ENCODE results near the gene ANKRD12.

The ANKRD12 gene

GRCh38 chr18:9133225-9133624 lies 3.4 kb upstream of the ANKRD12 start:
- no peak overlapping the region for H3K4me3 ChIP-seq (ENCODE audit: low read depth, low read length)
- no peak for DNase-seq (ENCODE audit: low read depth)
- TF ChIP-seq CTCF (IDR thresholded peaks at IDR 0.05; ENCODE audit: insufficient read depth, low read depth, low read length, missing control alignments): no peak

DNA sequence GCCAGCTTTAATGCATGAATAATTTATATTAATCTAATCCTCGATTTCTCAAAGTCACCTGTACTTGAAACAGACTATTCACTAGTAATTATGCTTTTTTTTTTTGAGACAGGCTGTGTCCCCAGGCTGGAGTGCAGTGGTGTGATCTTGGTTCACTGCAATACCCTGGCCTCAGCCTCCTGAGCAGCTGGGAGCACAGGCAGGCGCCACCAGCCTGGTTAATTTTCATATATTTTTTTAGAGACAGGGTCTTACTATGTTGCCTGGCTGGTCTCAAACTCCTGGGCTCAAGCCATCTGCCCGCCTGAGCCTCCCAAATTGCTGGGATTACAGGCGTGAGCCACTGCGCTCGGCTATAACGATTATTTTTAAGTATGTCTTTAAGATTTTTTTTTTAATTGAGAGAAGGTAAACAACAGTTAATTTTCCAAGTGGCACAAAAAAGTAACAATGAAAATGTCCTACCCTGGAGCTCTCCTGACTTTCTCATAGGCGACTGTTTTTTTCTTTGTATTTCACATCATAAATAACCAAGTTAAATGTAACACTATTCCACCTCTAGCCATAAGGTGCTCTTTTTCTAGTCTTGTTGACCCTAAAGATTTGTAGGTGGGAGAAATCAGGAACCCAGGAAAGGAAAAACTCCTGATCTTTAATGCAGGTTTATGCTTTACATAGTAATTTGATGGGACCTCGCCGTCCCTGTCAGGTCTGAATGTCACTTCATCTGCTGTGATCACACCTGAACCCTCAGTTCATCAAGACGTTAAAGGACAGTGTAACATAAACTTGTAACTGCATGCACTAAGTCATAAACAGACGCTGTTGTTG lies 1.3 kb upstream of the ANKRD12 start:
- no peak for TF ChIP-seq CTCF (IDR thresholded peaks at IDR 0.05; ENCODE audit: insufficient read depth, low read depth, low read length, missing control alignments)
- peak overlapping the region; percentile 80 for H3K4me3 ChIP-seq (ENCODE audit: low read depth, low read length)
- DNase-seq (ENCODE audit: low read depth): no peak

DNA sequence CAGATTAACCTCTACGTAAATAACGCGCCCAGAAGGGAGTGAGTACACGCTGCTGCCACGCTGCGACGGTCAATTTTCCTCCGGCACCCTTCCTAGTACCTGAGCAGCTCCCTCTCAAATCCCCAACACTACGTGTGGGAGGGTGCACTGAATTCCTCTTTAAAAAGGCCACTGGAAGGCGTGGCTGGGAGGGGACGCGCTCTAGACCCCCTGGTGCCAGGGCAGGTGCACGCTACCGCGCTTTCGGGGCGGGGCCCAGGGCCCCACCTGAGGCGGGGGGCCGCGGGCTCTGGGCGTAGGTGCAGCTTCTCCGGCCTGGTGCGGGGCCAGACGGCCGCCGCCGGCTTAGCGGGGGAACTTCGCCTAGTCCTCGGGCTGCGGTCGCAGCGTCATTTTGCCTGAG lies 668 bp upstream of the ANKRD12 start:
- peak; percentile 56 for DNase-seq (ENCODE audit: low read depth)
- TF ChIP-seq CTCF (IDR thresholded peaks at IDR 0.05; ENCODE audit: insufficient read depth, low read depth, low read length, missing control alignments): no peak
- peak overlapping the region; percentile 80 for H3K4me3 ChIP-seq (ENCODE audit: low read depth, low read length)

GRCh38 chr18:9137168-9138066 lies 836 bp downstream of the ANKRD12 start:
- H3K4me3 ChIP-seq (ENCODE audit: low read depth, low read length): peak overlapping the region; percentile 81
- no peak for TF ChIP-seq CTCF (IDR thresholded peaks at IDR 0.05; ENCODE audit: insufficient read depth, low read depth, low read length, missing control alignments)
- peak; percentile 90 for DNase-seq (ENCODE audit: low read depth)

DNA sequence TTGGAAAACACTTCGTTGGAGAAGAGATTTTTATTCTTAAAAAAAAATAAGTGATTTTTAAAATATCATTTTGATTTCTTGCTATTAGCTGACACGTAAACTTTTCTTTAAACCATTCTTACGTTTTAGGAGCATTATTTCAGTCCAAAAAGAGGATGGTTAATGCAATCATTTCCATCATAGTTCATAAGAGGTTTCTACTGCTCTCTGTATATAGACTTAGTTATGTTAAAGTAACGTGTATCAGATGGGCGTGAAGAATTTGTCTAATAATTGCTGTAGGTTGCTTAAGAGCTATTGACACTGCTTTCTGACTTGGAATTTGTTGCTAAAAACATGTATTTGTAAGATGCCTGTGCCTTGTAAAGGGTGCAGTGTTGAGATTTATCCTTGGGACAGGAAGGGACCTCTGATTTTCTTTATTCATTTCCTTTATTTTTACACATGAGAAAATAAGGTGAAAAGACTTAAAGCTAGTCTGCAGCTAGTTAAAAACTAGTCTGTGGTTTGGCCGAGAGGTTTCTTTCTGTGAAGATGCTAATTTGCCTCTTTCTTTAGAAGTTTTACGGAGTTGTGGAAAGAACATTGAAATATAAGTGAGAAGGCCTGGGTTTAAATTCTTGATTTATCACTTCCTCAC lies 2.9 kb downstream of the ANKRD12 start:
- no peak for TF ChIP-seq CTCF (IDR thresholded peaks at IDR 0.05; ENCODE audit: insufficient read depth, low read depth, low read length, missing control alignments)
- peak overlapping the region; percentile 81 for H3K4me3 ChIP-seq (ENCODE audit: low read depth, low read length)
- peak; percentile 37 for DNase-seq (ENCODE audit: low read depth)

DNA sequence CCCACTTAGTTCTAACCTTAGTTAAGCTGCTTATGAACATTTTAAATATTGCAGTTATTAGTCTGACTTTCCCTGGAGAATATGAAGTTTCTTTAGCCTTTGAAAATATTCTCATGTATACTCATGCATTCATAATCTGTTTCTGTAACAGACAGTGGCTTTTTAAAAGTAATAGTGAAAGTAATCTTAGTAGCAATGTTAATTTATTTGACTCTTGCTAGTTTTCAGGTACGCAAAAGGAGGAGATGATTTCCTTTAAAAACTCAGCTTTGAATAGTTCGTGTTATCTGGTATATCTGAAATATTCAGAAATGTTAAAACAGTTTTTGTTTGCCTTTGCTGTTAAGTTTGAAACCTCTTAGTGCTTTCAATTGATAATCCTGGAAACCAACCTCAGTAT lies 3.8 kb downstream of the ANKRD12 start:
- peak overlapping the region; percentile 81 for H3K4me3 ChIP-seq (ENCODE audit: low read depth, low read length)
- DNase-seq (ENCODE audit: low read depth): peak; percentile 28
- TF ChIP-seq CTCF (IDR thresholded peaks at IDR 0.05; ENCODE audit: insufficient read depth, low read depth, low read length, missing control alignments): no peak
